IMR-90 (cell line): ENCODE data around the gene DAPK1. TPM values are rescaled to one million over a fixed set of nuclear protein-coding genes. Genes with fewer than 3 reads are reported as not detected.

Experiments
- ATAC-seq: fragments of 200-7000 bp; cut with Tn5 transposase; 2 replicates; pipeline ENCODE4 v1.9.1; 2020; ENCODE audit warnings: low read depth, mild to moderate bottlenecking, moderate library complexity
- BruUV-seq: library from RNA; stranded (reverse); fragments of 400-500 nt; replicated peaks from 2 replicates; lab custom pipeline; 2021; lab: Mats Ljungman, UMichigan
- CTCF ChIA-PET: fragments of 300-600 bp; formaldehyde crosslinking; extraction: SDS; loops from one replicate; lab custom pipeline; 2021; ENCODE audit warnings: antibody characterized with exemption; lab: Yijun Ruan, JAX
- POLR2A ChIA-PET: fragments of 300-600 bp; sonication (Branson Sonifier 250); formaldehyde crosslinking; loops from one replicate; lab custom pipeline; 2022; ENCODE audit warnings: antibody characterized with exemption; ENCODE audit not compliant: unreplicated experiment; lab: Charles Lee
- DNase-seq: peaks from one replicate; pipeline ENCODE4 v3.0.0; 2013
- H2AFZ ChIP-seq: replicated peaks from 2 replicates; pipeline ENCODE3; 2013; ENCODE audit warnings: low read length, mild to moderate bottlenecking; ENCODE audit not compliant: poor library complexity
- H2AK5ac ChIP-seq: 2 replicates; pipeline ENCODE4 v1.6.1; 2013; ENCODE audit warnings: low read depth, low read length, inconsistent platforms
- H2AK9ac ChIP-seq: replicated peaks from 2 replicates; pipeline ENCODE3; 2013; ENCODE audit warnings: mild to moderate bottlenecking, low read depth, low read length, moderate library complexity; ENCODE audit not compliant: poor library complexity
- H2BK120ac ChIP-seq: 2 replicates; pipeline ENCODE4 v1.6.1; 2013; ENCODE audit warnings: low read depth, low read length, inconsistent platforms
- H2BK15ac ChIP-seq: 3 replicates; pipeline ENCODE4 v1.6.1; 2013; ENCODE audit warnings: low read depth, low read length, inconsistent platforms
- H2BK20ac ChIP-seq: 2 replicates; pipeline ENCODE4 v1.6.1; 2013; ENCODE audit warnings: low read depth, mild to moderate bottlenecking, inconsistent platforms, low read length, moderate library complexity
- H2BK5ac ChIP-seq: 2 replicates; pipeline ENCODE4 v1.6.1; 2013; ENCODE audit warnings: mild to moderate bottlenecking, low read depth, low read length, inconsistent platforms; ENCODE audit not compliant: poor library complexity, severe bottlenecking
- H3K14ac ChIP-seq: replicated peaks from 2 replicates; pipeline ENCODE4 v1.6.1; 2013; ENCODE audit warnings: low read depth, low read length, inconsistent platforms
- H3K18ac ChIP-seq: 2 replicates; pipeline ENCODE4 v1.6.1; 2013; ENCODE audit warnings: low read depth, low read length, control low read depth
- H3K23ac ChIP-seq: 2 replicates; pipeline ENCODE4 v1.6.1; 2013; ENCODE audit warnings: low read depth, low read length, inconsistent platforms
- H3K27ac ChIP-seq: 2 replicates; pipeline ENCODE4 v1.5.1; 2013; ENCODE audit warnings: mild to moderate bottlenecking, control low read depth, low read length; ENCODE audit not compliant: insufficient read depth
- H3K27me3 ChIP-seq: 2 replicates; pipeline ENCODE4 v1.6.1; 2013; ENCODE audit warnings: low read length; ENCODE audit not compliant: control insufficient read depth, insufficient read depth
- H3K36me3 ChIP-seq: 2 replicates; pipeline ENCODE4 v1.6.1; 2013; ENCODE audit warnings: low read length, mixed read lengths; ENCODE audit not compliant: control insufficient read depth, insufficient read depth
- H3K4ac ChIP-seq: 2 replicates; pipeline ENCODE4 v1.6.1; 2013; ENCODE audit warnings: low read depth, low read length, inconsistent platforms
- H3K4me1 ChIP-seq: 2 replicates; pipeline ENCODE4 v1.6.1; 2013; ENCODE audit warnings: low read length, mixed read lengths; ENCODE audit not compliant: control insufficient read depth, insufficient read depth
- H3K4me2 ChIP-seq: 2 replicates; pipeline ENCODE4 v1.6.1; 2013; ENCODE audit warnings: low read depth, mild to moderate bottlenecking, control low read depth, low read length, moderate library complexity
- H3K4me3 ChIP-seq: 2 replicates; pipeline ENCODE4 v1.5.1; 2013; ENCODE audit warnings: low read depth, mild to moderate bottlenecking, control low read depth, low read length, moderate library complexity; ENCODE audit not compliant: insufficient read depth
- H3K56ac ChIP-seq: 2 replicates; pipeline ENCODE4 v1.6.1; 2013; ENCODE audit warnings: low read length, inconsistent platforms; ENCODE audit not compliant: insufficient read depth; ENCODE audit errors: extremely low read depth
- H3K79me1 ChIP-seq, 2 experiments: 2 replicates each; pipeline ENCODE4 v1.6.1; 2013; ENCODE audit warnings: low read length in 2 of 2, inconsistent platforms in 1 of 2, low read depth in 1 of 2
- H3K9ac ChIP-seq: 2 replicates; pipeline ENCODE4 v1.6.1; 2013; ENCODE audit warnings: low read depth, low read length, control low read depth
- H3K9me1 ChIP-seq: 2 replicates; pipeline ENCODE4 v1.6.1; 2013; ENCODE audit warnings: low read length, inconsistent platforms; ENCODE audit not compliant: insufficient read depth
- H3K9me3 ChIP-seq: 2 replicates; pipeline ENCODE4 v1.6.1; 2013; ENCODE audit warnings: low read length; ENCODE audit not compliant: control insufficient read depth, insufficient read depth
- H4K20me1 ChIP-seq: 2 replicates; pipeline ENCODE4 v1.6.1; 2013; ENCODE audit warnings: low read length, inconsistent platforms; ENCODE audit not compliant: insufficient read depth
- H4K5ac ChIP-seq: 2 replicates; pipeline ENCODE4 v1.6.1; 2013; ENCODE audit warnings: mild to moderate bottlenecking, low read depth, low read length, control low read depth
- H4K8ac ChIP-seq, 2 experiments: 2 replicates each; pipeline ENCODE4 v1.6.1; 2013; ENCODE audit warnings: low read depth in 2 of 2, low read length in 2 of 2, control low read depth in 1 of 2, inconsistent platforms in 1 of 2
- H4K91ac ChIP-seq: 2 replicates; pipeline ENCODE4 v1.6.1; 2013; ENCODE audit warnings: low read depth, low read length, inconsistent platforms; ENCODE audit not compliant: insufficient read depth
- CHD1 ChIP-seq: IDR thresholded peaks from 2 replicates; pipeline ENCODE4 v1.6.1; 2012; ENCODE audit warnings: low read depth, low read length, improper control_type of control experiment
- ELK1 ChIP-seq: fragments of 150-350 bp; IDR thresholded peaks from 2 replicates; pipeline ENCODE4 v1.6.1; 2016; ENCODE audit warnings: low read depth, mild to moderate bottlenecking, low read length, moderate library complexity, borderline replicate concordance
- FOS ChIP-seq: fragments of 150-350 bp; IDR thresholded peaks from 2 replicates; pipeline ENCODE4 v1.6.1; 2016; ENCODE audit warnings: low read depth, low read length
- MAFK ChIP-seq: IDR thresholded peaks from 2 replicates; pipeline ENCODE4 v1.6.1; 2012; ENCODE audit warnings: low read depth, low read length, improper control_type of control experiment
- MAZ ChIP-seq: IDR thresholded peaks from 2 replicates; pipeline ENCODE4 v1.6.1; 2012; ENCODE audit warnings: low read depth, mild to moderate bottlenecking, low read length, improper control_type of control experiment, moderate library complexity, borderline replicate concordance
- MXI1 ChIP-seq: IDR thresholded peaks from 2 replicates; pipeline ENCODE4 v1.6.1; 2012; ENCODE audit warnings: low read depth, mild to moderate bottlenecking, low read length, moderate library complexity, borderline replicate concordance
- POLR2A ChIP-seq: IDR thresholded peaks from 2 replicates; pipeline ENCODE4 v1.6.1; 2012; ENCODE audit warnings: mild to moderate bottlenecking, low read depth, low read length
- RAD21 ChIP-seq: IDR thresholded peaks from 2 replicates; pipeline ENCODE4 v1.6.1; 2012; ENCODE audit warnings: low read length, improper control_type of control experiment
- RCOR1 ChIP-seq: IDR thresholded peaks from 2 replicates; pipeline ENCODE4 v1.6.1; 2012; ENCODE audit warnings: mild to moderate bottlenecking, low read length, improper control_type of control experiment; ENCODE audit not compliant: insufficient replicate concordance
- RFX5 ChIP-seq: IDR thresholded peaks from 2 replicates; pipeline ENCODE4 v1.8.0; 2012; ENCODE audit warnings: low read depth, mild to moderate bottlenecking, low read length, moderate library complexity
- SMC3 ChIP-seq: fragments of 150-350 bp; IDR thresholded peaks from 2 replicates; pipeline ENCODE4 v1.6.1; 2016; ENCODE audit warnings: low read depth, mild to moderate bottlenecking, antibody characterized with exemption, low read length, moderate library complexity
- WGBS, 2 experiments: methylation state at CpG; one replicate each; pipeline versions ENCODE4 v1.1.5 to v1.1.7; 2013; ENCODE audit warnings: missing lambda C conversion rate in 2 of 2; ENCODE audit not compliant: insufficient read length in 1 of 2; ENCODE audit errors: extremely low coverage in 2 of 2; 5-methylcytosine and 5-hydroxymethylcytosine counted together
- dilution Hi-C: fragments of 300-500 bp; cut with HindIII; formaldehyde crosslinking; loops from one replicate; pipeline ENCODE4 v1.14.3; 2018; ENCODE audit warnings: low sequenced_read_pairs; ENCODE audit not compliant: unreplicated experiment
- in situ Hi-C: fragments of 300-500 bp; cut with MboI; formaldehyde crosslinking; loops from 3 replicates; pipeline ENCODE4 v1.14.3; 2019; ENCODE audit warnings: low sequenced_read_pairs, inconsistent platforms, mixed read lengths
- intact Hi-C: fragments of 100-400 bp; cut with micrococcal nuclease; formaldehyde crosslinking; loops from 2 replicates; pipeline ENCODE4 v1.10.0; 2022
- polyA plus RNA-seq, 3 experiments: library from polyadenylated mRNA; depleted of rRNA; stranded (reverse); fragments of >200 nt; gene quantifications; 2 replicates each; pipeline ENCODE4 v1.2.3, GENCODE V29; 2012; ENCODE audit warnings: low replicate concordance in 1 of 3
- total RNA-seq: library from RNA; depleted of rRNA; stranded (reverse); fragments of >200 nt; gene quantifications from 2 replicates; pipeline ENCODE4 v1.2.3, GENCODE V29; 2012

The DAPK1 gene
- total and polyA plus RNA-seq, 2 of the 4 experiments (the other 2 are of a cell fraction): under 0.01 to 0.03 TPM

- Histone ChIP-seq H3K56ac (no peak overlapping the region), H2BK20ac (no peak overlapping the region), H3K36me3 (no peaks in the 10 kb centered on the region), H4K8ac (no peak overlapping the region), H2BK5ac (no peak overlapping the region), H2AK5ac (no peak overlapping the region), H3K14ac (no peak overlapping the region), H3K23ac (no peak overlapping the region), H3K9me1 (no peaks in the 10 kb centered on the region), H3K79me1 (no peaks in the 10 kb centered on the region), H2BK15ac (no peak overlapping the region), H2AFZ (no peak overlapping the region), H3K27me3 (peaks cover 2% of the 10 kb centered on the region; the same call in 1 of the 2 replicates), H3K4me2 (no peak overlapping the region), H3K27ac (no peak overlapping the region), H4K20me1 (no peaks in the 10 kb centered on the region), H2AK9ac (no peak overlapping the region), H4K5ac (no peak overlapping the region), H3K4me1 (no peaks in the 10 kb centered on the region), H3K18ac (no peak overlapping the region), H4K91ac (no peak overlapping the region), H3K9ac (no peak overlapping the region), H2BK120ac (no peak overlapping the region), H3K4ac (no peak overlapping the region), H3K9me3 (no peaks in the 10 kb centered on the region), H3K4me3 (no peak overlapping the region)
- ATAC-seq (no peak), DNase-seq (no peak)
- intact Hi-C loops (no loop called here), in situ Hi-C loops (no loop called here), dilution Hi-C loops (no loop called here)
- ChIA-PET CTCF (no interaction called here), POLR2A (no interaction called here)
- no CpG with 5 or more reads among the region's 8 CpGs for WGBS, 2 experiments
- TF ChIP-seq RAD21 (no peak), MXI1 (no peak), MAZ (no peak), RCOR1 (no peak), MAFK (no peak), ELK1 (no peak), FOS (no peak), CHD1 (no peak), POLR2A (no peak), SMC3 (no peak), RFX5 (no peak)
- BruUV-seq: no TSS peak
Observed at GRCh38 chr9:87540444-87541105, 42.9 kb downstream of the DAPK1 start.
